ENCODE measurements around the gene KCNS1. TPM values are rescaled to one million over a fixed set of nuclear protein-coding genes. Genes with fewer than 3 reads are reported as not detected.

KCNS1 gene
- total RNA-seq, 4 donors from 2014 or later, result 0.21 to 0.22 TPM; not detected in 2

DNA sequence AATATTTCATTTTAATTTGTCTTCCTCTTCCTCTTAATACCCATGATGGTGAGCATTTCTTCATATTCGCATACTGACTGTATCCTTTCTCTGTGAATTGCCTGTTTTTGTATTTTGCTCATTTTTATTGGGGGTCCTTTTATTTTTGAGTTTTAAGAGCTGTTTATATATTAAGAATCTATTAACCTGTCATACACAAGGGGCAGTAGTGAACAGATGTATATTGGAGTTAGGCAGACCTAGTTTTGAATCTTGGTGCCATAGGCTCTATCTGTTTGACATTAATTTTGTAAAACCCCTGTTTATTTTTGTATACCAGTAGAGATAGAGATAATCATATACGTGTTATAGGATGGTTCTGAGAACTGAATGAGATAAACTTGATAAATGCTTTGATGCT, 17.1 kb upstream of the KCNS1 start:
- DNase-seq (ENCODE audit: low spot score in 2 of 2), result no peak
- Histone ChIP-seq H3K4me1 (no peaks in the 10 kb centered on the region), H3K27me3 (no peaks in the 10 kb centered on the region), H3K27ac (no peak overlapping the region), H3K4me3 (no peak overlapping the region), H3K36me3 (no peaks in the 10 kb centered on the region), H3K9me3 (no peaks in the 10 kb centered on the region)
- TF ChIP-seq, protein P1, sequence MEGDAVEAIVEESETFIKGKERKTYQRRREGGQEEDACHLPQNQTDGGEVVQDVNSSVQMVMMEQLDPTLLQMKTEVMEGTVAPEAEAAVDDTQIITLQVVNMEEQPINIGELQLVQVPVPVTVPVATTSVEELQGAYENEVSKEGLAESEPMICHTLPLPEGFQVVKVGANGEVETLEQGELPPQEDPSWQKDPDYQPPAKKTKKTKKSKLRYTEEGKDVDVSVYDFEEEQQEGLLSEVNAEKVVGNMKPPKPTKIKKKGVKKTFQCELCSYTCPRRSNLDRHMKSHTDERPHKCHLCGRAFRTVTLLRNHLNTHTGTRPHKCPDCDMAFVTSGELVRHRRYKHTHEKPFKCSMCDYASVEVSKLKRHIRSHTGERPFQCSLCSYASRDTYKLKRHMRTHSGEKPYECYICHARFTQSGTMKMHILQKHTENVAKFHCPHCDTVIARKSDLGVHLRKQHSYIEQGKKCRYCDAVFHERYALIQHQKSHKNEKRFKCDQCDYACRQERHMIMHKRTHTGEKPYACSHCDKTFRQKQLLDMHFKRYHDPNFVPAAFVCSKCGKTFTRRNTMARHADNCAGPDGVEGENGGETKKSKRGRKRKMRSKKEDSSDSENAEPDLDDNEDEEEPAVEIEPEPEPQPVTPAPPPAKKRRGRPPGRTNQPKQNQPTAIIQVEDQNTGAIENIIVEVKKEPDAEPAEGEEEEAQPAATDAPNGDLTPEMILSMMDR (IDR thresholded peaks at IDR 0.05), result no peak
- no peak for TF ChIP-seq POLR2A (IDR thresholded peaks at IDR 0.05)
- 92 to 96% methylated on average over 2 of the region's 2 CpGs for WGBS, 2 donors

DNA sequence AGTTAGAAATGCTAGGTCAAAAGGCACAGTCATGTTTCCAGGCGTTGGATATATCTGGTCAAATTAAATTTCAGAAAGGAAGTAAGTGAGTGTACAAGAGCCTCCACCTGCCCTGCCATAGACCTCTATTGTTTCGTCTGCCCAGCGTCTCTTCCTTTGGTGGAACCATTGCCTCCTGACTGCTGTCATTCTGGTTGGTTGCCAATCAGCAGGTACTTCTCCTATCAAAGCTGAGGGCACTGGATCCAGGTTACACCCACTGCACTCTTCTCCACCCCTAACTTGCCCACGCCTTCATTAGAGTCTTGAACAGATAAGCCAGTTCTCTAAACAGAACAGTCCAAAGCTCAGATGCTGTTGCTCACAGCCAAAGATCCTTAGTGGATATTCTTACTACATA, 16.7 kb upstream of the KCNS1 start:
- Histone ChIP-seq H3K4me1 (no peaks in the 10 kb centered on the region), H3K4me3 (no peak overlapping the region), H3K27ac (no peak overlapping the region), H3K9me3 (no peaks in the 10 kb centered on the region), H3K36me3 (no peaks in the 10 kb centered on the region), H3K27me3 (no peaks in the 10 kb centered on the region)
- 74 to 83% methylated on average over 4 of the region's 4 CpGs for WGBS, 2 donors
- DNase-seq (ENCODE audit: low spot score in 2 of 2), result no peak
- TF ChIP-seq, protein P1 (IDR thresholded peaks at IDR 0.05), result no peak
- no peak for TF ChIP-seq EP300 (IDR thresholded peaks at IDR 0.05)
- TF ChIP-seq POLR2A (IDR thresholded peaks at IDR 0.05), result no peak

DNA sequence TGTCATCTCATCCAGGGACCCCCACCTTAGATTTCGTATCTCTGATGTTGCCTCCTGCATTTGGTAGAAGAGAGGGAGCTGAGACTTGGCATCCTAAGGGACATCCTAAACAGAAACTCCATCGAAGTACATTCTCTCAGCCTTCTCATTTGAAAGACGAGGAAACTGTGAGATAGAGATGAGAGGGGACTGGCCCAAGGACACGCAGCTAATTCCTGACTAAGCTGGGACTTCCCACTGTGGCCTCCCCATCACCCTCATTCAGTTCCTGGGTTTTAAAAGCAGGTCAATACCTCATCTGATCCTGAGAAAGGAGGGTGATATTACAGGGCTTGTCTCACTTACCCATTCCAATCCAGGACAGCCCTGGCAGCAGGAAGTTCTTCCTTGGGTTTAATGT, 14.9 kb upstream of the KCNS1 start:
- Histone ChIP-seq H3K27me3 (no peaks in the 10 kb centered on the region), H3K9me3 (no peaks in the 10 kb centered on the region), H3K4me3 (no peak overlapping the region), H3K27ac (no peak overlapping the region), H3K4me1 (no peaks in the 10 kb centered on the region), H3K36me3 (no peaks in the 10 kb centered on the region)
- 76 to 88% methylated on average over 4 of the region's 4 CpGs for WGBS, 2 donors
- TF ChIP-seq, protein P1 (IDR thresholded peaks at IDR 0.05), result no peak
- TF ChIP-seq EP300 (IDR thresholded peaks at IDR 0.05) (no peak), POLR2A (IDR thresholded peaks at IDR 0.05) (no peak)
- no peak for DNase-seq (ENCODE audit: low spot score in 2 of 2)

DNA sequence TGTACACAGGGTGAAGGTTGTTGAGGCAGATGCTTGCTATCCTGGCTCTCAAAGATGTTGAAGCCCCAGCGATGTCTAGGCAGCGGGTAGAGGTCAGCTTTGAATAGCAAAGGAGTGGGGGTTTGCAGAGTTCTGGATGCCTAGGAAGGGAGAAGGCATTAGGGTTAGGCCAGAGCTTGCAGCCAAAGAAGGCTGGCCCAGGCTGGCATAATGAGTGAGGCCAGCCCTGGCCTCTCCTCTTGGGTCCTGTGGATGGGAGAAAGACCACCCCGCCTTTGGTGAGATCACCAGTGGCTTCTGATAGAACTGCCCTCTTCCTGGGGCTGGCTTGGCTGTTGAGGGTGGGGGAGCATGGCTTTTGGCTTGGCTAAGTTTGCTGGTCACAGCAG, 14.5 kb upstream of the KCNS1 start:
- no peak for TF ChIP-seq POLR2A (IDR thresholded peaks at IDR 0.05)
- TF ChIP-seq EP300 (IDR thresholded peaks at IDR 0.05), result no peak
- TF ChIP-seq, protein P1 (IDR thresholded peaks at IDR 0.05), result no peak
- 69 to 83% methylated on average over 3 of the region's 3 CpGs for WGBS, 2 donors
- H3K27me3 ChIP-seq, result no peaks in the 10 kb centered on the region

DNA sequence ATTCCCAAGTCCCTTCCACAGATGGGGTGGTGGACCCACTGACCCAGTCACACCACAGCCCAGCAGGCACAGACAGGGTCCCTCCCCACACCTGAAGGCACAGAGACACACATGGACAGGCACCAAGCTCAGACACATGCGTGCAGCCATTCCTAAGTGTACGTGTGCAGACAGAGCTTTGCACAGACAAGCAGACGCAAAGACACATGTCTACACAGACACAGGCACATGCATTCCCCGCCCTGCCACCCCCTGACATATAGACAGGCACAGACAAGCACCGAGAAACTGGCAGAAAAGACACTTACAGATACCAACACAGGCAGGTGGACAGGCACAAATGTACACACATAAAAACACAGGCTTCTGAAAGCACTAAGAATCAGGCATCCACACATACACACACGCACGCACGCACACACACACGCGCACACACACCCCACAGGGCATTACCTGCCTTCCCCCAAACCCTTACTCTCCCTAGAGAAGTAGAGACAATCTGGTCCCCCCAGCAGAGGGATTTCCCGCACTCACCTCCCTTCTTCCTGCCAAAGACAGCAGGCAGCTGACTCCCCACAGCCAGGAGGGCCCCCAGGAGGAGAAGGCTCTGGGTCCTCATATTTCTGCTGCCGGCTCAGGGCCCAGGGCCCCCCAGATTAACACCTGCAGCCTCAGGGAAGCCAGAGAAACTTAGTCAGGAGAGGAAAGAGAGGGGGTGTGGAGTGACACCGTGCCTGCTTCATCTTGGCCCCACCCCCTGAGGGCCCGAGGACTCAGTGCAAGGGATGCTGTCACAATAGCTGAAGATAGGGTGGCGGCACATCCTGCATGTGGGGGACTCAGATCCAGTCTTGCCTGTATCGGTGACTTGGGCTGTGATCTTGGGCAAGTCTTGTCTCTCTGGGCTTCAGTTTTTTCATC, 13.8 kb upstream of the KCNS1 start, which contains the start of gene WFDC5:
Gene WFDC5, minus strand, starts transcription at position 710 of the 921 bp plus-strand sequence. Its CDS starts 91 bp downstream, at position 619.
- 57 to 62% methylated on average over 16 of the region's 16 CpGs for WGBS, 2 donors
- H3K4me1 ChIP-seq, result no peaks in the 10 kb centered on the region
- DNase-seq (ENCODE audit: low spot score in 2 of 2), result no peak
- no peaks in the 10 kb centered on the region for H3K9me3 ChIP-seq
- no peaks in the 10 kb centered on the region for H3K27me3 ChIP-seq
- H3K36me3 ChIP-seq, result no peaks in the 10 kb centered on the region
- H3K4me3 ChIP-seq, result no peak within 1 kb of the TSS
- TF ChIP-seq, protein P1 (IDR thresholded peaks at IDR 0.05), result no peak
- TF ChIP-seq POLR2A (IDR thresholded peaks at IDR 0.05) (no peak), EP300 (IDR thresholded peaks at IDR 0.05) (no peak)
- no peak within 1 kb of the TSS for H3K27ac ChIP-seq

More for the DNA sequence above, 14.5 kb upstream of the KCNS1 start:
- Histone ChIP-seq H3K4me3 (no peak overlapping the region), H3K36me3 (no peaks in the 10 kb centered on the region), H3K4me1 (no peaks in the 10 kb centered on the region), H3K9me3 (no peaks in the 10 kb centered on the region), H3K27ac (no peak overlapping the region)
- no peak for DNase-seq (ENCODE audit: low spot score in 2 of 2)

Data from tibial nerve (tissue), 4 donors.